ENCODE measurements around the gene ZFYVE28.

GRCh38 chr4:2295900-2296442, 122.5 kb downstream of the ZFYVE28 start:
- TF ChIP-seq CTCF (IDR thresholded peaks at IDR 0.05) (no peak), POLR2A (IDR thresholded peaks at IDR 0.05) (no peak)
